GM18519 (cell line): ENCODE data around the gene ITPRIPL1.

ENCODE experiments used
- ATAC-seq: cut with Tn5 transposase; IDR thresholded peaks from one replicate; pipeline ENCODE4 v1.9.1; 2021; ENCODE audit warnings: mild to moderate bottlenecking, moderate library complexity; ENCODE audit not compliant: unreplicated experiment, low FRiP score

The ITPRIPL1 gene

DNA sequence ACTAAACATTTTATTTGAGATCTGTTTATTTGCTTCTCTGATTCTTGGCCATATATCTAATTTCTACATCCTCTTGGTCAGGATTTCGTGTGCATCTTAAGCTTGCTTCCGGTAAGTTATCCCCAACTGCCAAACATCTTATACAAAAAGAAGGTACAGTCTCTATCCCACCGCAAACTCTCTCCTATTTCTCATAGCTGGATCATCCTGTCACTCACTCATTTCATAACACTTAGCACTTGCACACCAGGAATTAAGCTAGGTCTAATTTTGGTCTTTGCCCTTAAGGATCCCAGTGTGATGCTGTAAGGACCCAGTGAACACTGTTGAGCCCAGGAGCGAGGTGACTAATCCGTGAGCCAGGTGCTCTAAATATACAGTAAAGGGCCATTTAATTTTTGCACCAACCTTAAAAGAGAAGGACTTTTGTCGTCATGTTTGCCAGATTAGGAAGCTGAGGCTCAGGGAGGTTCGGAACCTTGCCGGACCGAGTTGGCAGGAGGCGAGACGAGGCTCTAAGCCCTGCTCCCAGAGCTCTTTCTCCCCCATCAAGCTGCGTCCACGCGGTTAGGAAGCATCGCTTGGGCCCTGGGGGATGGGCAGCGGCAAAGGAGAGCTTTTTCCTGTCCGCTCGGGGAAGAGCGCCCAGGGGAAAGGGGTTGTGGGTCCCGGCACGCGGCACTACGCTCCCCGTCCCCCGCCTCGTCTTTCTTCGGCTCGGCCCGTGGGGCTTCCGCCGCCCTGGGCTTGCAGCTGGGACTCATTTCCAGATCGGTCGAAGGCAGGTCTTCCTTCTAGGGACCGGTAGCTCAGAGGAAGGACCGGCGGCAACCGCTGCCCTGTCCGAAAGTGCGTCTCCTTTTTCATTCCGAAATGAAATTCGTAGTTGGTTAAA lies 4.1 kb upstream of the ITPRIPL1 start:
- ATAC-seq: no peak

DNA sequence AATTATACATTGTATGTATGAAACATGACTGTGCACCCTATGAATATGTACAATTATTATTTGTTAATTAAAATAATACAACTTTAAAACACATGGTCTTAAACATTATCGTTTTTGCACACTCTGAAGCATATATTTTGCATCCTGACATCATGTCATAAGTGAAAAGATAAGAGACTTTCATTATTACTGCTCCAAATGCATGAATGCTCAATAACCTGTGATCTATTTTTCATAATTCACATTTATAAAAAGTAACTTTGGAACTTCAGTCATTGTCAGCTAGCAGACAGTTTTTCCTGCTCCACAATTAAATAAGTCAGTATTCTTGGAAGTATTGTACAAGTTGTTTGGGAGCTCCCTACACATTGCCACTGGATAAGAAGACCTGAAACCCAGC lies 1.3 kb upstream of the ITPRIPL1 start:
- no peak for ATAC-seq

DNA sequence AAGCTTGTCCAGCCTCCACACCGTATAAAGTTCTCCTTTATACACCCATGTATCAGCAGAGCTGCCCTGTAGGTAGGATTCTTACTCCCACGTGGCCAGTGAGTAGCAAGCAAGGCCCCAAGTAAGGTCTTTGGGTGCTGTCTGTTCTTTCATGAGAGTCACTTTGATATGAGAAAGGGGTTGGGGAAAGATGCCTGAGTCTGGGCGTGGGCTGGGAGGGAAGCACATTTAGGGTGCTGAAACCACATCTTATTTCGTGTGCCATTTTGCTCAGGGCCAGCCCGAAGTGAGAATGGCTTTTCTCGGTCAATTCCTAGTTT lies 436 bp upstream of the ITPRIPL1 start:
- no peak for ATAC-seq

DNA sequence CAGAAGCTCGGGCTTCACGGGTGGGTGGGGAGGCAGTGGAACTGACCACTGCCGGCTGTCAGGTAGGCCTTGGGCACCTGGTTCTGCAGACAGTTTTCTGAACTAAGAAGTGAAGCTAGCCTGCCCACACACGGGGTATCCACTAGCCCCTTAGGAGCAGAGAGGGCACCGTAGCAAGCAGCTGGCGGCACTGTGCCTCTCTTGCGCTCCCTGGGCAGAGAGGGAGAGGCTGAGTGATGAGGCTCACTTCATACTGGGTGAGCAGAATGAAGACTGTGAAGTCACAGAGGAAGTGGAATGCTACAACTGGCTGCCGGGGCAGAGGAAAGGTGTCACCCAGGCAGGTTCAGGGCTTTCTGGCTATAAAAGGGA lies 753 bp downstream of the ITPRIPL1 start:
- no peak for ATAC-seq

DNA sequence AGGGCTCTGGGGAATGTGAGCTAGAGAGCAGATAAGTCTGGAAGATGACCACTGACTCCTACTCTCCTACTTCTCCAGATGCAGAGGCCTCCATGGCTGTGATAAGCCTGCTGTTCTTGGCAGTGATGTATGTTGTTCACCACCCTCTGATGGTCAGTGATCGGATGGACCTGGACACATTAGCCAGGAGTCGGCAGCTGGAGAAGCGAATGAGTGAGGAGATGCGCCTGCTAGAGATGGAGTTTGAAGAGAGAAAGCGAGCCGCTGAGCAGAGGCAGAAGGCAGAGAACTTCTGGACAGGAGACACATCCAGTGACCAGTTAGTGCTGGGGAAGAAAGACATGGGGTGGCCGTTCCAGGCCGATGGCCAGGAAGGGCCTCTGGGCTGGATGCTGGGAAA lies 1.4 kb downstream of the ITPRIPL1 start:
- ATAC-seq: no peak

DNA sequence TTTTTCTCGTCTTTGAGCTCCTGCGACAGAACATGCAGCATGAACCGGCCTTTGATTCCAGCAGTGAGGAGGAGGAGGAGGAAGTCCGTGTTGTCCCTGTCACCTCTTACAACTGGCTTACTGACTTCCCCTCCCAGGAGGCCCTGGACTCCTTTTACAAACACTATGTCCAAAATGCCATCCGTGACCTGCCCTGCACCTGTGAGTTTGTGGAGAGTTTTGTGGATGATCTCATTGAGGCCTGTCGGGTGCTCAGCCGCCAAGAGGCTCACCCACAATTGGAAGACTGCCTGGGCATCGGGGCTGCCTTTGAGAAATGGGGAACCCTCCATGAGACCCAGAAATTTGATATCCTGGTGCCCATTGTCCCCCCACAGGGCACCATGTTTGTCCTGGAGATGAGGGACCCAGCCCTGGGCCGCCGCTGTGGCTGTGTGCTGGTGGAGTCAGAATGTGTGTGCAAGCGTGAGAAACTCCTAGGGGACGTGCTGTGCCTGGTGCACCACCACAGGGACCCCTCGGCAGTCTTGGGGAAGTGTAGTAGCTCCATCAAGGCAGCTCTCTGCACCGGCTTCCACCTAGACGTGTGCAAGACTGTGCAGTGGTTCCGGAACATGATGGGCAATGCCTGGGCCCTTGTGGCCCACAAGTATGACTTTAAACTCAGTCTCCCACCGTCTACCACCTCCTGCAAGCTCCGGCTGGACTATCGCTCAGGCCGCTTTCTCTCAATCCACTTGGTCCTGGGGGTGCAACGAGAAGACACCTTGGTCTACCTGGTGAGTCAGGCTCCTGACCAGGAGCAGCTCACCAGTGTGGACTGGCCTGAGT lies 2.1 kb downstream of the ITPRIPL1 start:
- no peak for ATAC-seq

DNA sequence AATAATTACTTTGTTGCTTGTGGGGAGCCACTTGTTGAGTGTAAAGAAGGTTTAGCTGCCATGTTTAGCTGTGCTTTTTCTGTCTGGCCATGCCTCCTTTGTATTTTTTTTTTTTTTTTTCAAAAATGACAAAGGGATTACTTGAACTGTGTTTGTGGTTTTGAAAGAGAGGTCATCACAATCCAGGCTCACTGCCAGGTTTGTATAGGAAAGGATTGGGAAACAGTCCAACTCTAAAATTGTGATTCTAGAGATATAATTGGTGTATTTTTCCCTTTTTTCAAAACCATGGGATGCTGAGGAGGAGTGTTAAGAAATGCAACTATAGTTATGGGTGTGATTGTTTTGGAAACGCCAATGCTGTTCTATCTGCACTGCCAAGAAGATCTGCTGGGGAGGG lies 4.3 kb downstream of the ITPRIPL1 start:
- no peak for ATAC-seq

DNA sequence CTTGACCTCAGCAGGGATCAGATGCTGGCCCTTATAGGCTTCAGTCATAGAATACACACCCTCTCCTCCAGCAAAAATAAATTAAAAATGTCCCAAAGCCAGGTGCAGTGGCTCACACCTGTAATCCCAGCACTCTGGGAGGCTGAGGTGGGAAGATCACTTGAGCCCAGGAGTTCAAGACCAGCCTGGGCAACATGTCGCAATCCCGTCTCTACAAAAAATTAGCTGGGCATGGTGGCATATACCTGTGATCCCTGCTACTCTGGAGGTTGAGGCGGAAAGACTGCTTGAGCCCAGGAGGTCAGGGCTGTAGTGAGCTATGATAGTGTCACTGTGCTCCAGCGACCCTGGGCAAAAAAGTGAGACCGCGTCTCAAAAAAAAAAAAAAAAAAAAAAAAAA lies 4.8 kb downstream of the ITPRIPL1 start:
- ATAC-seq: no peak

DNA sequence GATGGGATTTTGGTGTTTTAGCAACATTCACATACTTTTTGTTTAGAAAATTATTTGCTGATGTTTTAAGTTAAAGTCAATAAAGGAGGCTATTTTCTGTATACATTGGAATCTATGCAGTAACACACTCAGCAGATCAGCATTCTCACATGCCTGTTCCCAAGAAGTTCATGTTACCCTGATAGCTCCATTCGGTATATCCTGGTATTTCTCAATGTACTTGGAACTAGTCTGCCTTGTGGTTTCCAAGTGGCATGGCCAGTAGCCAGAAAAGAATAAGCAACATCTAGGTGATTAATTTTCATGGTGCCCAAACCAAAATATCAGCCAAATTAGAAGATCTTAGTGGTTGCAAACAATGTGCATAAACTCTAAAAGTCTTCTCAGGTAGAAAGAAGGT lies 5.3 kb downstream of the ITPRIPL1 start:
- no peak for ATAC-seq

DNA sequence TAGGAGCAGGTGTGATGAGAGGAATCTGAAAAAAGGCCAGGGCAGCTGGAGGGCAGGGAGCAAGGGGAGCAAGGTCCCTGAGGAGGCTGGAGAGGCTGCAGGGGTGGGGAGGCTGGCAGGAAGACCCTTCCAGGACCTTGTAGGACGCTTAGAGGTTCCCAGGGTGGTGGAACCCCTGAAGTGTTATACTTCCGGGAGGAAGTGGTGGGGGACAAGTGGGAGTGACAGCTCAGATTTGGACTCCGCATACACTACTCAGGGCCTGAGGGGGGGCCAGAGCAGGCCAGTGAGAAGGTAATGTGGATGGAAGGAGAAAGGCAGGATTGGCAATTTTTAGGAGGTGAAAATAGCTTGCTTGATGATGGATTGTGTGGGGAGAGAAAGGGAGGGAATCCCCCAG lies 8.6 kb downstream of the ITPRIPL1 start:
- ATAC-seq: no peak

DNA sequence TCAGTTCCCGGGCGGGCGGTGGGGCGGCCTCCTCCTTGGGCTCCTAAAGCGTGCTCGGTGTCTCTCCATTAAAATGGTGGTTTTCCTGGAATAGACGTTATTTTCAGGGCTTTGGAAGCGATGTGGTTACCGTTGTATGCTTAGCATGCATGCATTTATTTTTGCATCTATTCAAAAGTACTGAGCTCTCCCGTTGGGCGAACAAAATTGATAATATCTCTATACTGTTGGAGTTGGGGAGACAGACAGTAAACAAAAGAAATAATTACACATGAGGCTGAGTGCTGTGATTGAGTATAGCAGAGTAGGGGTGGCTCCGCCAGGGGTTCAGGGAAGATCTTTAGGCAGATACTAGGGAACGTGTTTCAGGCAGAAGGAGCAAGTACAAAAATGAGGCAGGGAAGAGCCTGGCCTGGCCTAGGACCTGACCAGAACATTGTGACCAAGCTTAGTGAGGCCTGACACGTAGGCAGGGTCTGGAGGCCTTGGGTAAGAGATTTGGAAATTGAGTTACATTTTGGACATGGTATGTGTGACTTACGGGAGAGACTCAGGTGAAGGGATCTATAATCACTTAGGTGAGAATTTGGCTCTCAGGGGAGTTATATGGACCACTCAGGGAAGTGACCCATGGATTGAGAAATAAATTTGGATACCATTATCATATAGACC lies 11.1 kb downstream of the ITPRIPL1 start:
- ATAC-seq: no peak

DNA sequence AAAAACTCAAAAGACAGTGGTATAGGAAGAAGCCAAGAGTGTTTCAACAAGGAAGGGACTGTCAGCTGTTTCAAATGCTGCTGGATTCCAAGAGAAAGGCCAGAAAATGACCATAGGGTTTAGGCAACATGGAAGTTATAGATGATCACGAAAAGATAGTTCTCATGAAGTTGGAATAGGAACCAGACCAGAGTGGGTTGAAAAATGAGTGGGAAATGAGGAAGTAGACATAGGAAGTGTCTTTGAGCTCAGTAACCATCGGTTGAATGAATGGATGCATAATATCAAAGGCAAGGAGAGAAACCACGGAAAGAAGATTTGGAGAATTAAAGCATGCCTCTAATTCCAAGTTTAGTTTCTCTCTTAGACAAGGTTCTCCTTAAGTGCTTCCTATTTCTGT lies 11.8 kb downstream of the ITPRIPL1 start:
- ATAC-seq: no peak

DNA sequence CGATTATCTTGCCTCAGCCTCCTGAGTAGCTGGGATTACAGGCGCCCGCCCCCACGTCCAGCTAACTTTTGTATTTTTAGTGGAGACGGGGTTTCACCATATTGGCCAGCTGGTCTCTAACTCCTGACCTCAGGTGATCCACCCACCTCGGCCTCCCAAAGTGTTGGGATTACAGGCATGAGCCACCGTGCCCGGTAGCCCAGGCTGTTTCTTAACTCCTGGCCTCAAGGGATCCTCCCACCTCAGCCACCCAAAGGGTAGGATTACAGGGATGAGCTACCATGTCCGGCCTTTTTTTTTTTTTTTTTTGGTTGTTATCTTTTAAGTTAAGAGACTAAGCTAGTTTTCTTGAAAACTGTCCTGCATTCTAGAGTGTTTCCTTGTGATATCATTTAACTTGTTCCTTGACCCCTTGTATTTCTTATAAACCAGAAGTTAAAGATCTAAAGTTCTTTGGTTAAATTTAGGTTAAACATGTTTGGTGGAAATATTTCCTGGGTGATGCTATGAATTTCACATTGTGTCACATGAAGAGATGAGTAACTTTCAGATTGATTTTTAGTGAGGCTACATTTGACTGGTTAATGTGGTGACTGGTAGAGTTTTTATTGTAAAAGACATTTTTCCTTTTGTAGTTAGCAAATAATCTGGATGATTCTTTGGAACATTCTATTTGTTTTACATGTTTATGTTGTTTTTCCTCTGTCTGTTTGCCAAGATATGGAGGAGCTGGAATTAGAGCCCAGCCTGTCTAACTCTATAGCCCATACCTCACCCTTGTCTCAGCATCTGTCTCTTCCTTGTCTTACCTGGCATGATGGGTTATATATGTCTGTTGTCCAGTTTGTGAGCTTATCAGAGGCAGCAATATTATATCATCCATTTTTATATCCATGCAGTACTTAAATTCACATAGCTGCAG lies 15.6 kb downstream of the ITPRIPL1 start:
- no peak for ATAC-seq

DNA sequence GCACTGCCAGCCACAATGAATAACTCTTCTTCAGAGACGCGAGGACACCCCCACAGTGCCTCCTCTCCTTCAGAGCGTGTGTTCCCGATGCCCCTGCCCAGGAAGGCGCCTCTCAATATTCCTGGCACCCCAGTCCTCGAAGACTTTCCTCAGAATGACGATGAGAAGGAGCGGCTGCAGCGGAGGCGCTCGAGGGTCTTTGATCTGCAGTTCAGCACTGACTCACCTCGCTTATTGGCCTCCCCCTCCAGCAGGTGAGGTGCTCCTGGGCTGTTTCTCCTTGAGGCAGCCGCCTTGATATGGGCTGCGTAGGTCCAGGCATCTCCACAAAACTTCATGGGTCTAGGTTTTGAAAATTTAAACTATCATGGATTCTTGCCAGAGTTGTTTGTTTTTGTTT lies 16.5 kb downstream of the ITPRIPL1 start:
- no peak for ATAC-seq

DNA sequence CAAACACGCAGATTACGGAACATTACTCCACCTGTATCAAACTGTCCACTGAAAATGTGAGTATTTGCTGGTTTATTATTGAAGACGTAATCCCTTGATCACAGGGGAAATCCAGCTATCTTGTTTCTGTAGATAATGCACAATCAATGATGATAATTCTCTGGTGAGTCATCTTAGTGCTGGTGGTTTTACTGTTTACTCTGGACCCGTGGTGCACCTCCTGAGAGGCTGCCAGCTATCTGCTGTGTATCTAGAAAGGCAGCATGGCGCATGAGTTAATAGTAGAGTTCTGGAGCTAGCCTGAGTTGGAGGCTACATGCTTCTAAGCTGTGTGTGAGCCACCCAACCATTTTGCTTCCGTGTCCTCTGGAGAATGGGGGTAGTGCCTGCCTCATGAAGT lies 17.0 kb downstream of the ITPRIPL1 start:
- ATAC-seq: no peak

DNA sequence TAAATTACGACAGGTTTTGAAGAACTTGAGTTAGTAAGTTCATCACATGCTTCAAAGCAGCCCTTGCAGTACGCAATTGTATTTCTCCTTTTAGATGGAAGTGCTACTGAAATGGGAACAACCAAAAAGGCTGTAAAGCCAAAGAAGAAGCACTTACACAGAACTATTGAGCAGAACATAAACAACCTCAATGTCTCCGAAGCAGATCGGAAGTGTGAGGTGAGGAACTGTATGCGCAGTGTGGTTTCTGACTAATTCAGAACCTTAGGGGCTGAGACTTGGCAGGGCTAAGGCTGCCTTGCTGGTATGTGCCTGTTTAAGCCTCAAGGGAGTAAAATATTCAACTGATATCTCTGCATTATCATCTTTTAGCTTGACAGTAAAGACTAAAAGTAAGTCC lies 18.9 kb downstream of the ITPRIPL1 start:
- ATAC-seq: peak; percentile 69

DNA sequence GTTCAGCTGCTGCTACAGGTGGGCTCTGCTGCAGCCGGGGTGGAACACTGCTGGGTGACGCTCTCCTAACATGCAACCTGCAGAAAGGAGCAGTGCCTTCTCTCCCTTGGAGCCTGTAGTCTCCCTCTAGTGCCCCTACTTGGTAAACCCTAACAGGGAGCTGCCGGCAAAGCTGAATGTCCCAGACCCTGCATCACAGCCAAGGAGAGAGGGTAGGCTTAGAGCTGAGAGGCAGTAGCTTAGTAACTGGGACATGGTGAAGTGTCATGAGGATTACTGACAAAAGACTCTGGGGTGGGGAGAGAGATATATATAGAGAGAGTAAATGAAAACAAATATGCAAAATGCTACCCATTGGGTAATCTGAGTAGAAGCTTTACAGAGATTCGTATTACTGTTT lies 20.3 kb downstream of the ITPRIPL1 start:
- ATAC-seq: no peak

DNA sequence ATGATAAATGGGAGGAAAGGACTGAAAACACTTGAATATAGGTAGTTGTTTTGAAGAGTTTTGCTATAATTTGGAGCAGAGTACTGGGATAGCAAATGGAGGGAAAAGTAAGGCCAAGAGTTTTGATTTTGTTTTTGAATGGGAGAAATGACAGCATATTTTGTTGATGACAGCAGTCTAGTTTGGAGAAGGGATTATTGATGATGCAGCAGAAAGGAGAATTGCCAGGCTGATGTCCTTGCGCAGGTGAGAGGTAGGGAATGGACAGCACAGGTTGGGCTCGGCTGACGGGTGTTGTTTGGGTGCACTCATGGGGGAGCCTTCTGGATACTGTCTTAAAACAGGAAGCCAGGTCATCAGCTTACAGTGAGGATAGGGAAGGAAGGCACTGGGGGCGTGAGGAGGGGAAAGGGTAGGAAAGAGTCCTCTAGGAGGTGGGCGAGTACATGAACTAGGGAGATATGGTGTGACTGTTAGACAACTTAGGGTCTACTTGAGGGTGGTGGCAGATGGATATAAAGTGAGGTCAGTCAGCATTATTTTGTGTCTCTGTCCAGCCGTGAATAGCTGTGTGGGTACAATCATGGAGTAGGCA lies 20.8 kb downstream of the ITPRIPL1 start:
- no peak for ATAC-seq

DNA sequence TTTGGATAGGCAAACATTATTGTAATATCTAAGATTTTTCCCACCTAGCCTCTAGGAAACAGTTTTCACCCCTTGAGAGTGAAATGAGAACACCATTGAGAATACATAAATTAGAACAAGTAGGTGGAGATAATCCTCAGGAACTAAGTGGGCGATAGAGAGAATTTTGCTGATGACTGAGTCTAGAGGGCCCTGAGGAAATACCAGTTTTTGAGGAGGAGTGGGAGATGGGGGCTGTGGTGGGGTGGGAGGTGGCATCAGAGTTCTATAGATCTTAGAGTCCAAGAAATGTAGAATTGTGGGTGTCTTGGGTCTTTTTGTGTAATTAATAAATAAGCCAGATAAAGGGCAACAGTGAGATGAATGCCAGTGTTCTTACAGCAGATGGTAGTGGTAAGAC lies 22.3 kb downstream of the ITPRIPL1 start:
- no peak for ATAC-seq

DNA sequence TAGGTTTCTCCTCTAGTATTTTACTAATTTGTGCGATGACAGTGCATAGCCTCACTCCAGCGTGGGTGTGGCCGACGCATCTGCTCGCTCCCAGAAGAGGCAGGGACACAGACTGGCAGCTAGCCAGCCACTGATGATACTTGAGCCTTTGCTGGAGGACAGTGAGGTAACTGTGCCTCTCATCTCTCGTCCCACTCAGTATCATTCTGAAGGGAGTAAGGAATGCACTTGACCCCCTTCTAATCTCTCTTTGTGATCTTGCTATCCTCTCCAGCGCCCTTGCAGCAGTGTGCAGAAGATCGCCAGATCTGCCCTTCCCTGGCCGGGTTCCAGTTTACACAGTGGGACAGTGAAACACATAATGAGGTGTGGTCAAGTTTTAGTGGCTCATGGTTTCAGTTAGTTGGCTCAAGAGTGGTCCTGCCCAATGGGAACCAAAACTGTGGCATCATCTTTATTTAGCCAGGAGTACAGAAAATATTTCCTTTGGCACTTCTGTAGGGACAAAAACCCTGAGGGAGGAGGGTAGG lies 28.0 kb downstream of the ITPRIPL1 start:
- ATAC-seq: no peak
